NCI-H446 treated with DMSO at 0.1 percent for 48 hours (cell line): ENCODE measurements around the gene HSPA2.
"Not testable (repeated sequence)": the region's sequence is repeated elsewhere in the genome, so short reads cannot be mapped to it uniquely, and the experiment has no call there.

Experiments
- DNase-seq: peaks from one replicate; lab custom pipeline; 2025; lab: John Stamatoyannopoulos, UW

HSPA2 gene

GRCh38 chr14:64515053-64515452, 25.5 kb upstream of the HSPA2 start:
- DNase-seq = no peak

GRCh38 chr14:64516969-64517368, 23.6 kb upstream of the HSPA2 start:
- no peak for DNase-seq

- not testable (repeated sequence) for DNase-seq
These were observed 22.9 kb upstream of the HSPA2 start for GRCh38 chr14:64517667-64518066.

GRCh38 chr14:64518229-64518628, 22.3 kb upstream of the HSPA2 start:
- DNase-seq = no peak

GRCh38 chr14:64520699-64521098, 19.8 kb upstream of the HSPA2 start:
- no peak for DNase-seq

- DNase-seq = no peak
These were observed 17.8 kb upstream of the HSPA2 start for GRCh38 chr14:64522591-64523355.

- no peak for DNase-seq
These were observed 15.2 kb upstream of the HSPA2 start for GRCh38 chr14:64525354-64525753.

- no peak for DNase-seq
These were observed 9.0 kb upstream of the HSPA2 start for GRCh38 chr14:64531567-64531966.

GRCh38 chr14:64536488-64537245, 3.9 kb upstream of the HSPA2 start:
- DNase-seq = no peak

- DNase-seq = no peak
These were observed 875 bp downstream of the HSPA2 start for GRCh38 chr14:64541261-64541971.

GRCh38 chr14:64541972-64542835, 1.7 kb downstream of the HSPA2 start:
- no peak for DNase-seq

GRCh38 chr14:64542836-64543201, 2.3 kb downstream of the HSPA2 start:
- DNase-seq = no peak

GRCh38 chr14:64544607-64545312, 4.2 kb downstream of the HSPA2 start:
- DNase-seq = no peak

- DNase-seq = no peak
These were observed 8.5 kb downstream of the HSPA2 start for GRCh38 chr14:64549016-64549415.

GRCh38 chr14:64549791-64550620, 9.5 kb downstream of the HSPA2 start, which contains the start of gene PPP1R36:
PPP1R36 (plus strand) TSS chr14:64549961; CDS start chr14:64549998, 37 bp downstream.
- DNase-seq = no peak

GRCh38 chr14:64550621-64551333, 10.2 kb downstream of the HSPA2 start:
- no peak for DNase-seq

GRCh38 chr14:64554556-64554955, 14.0 kb downstream of the HSPA2 start:
- no peak for DNase-seq

- DNase-seq = no peak
These were observed 16.0 kb downstream of the HSPA2 start for GRCh38 chr14:64556526-64556925.

GRCh38 chr14:64558216-64558615, 17.7 kb downstream of the HSPA2 start:
- not testable (repeated sequence) for DNase-seq

GRCh38 chr14:64561631-64562030, 21.1 kb downstream of the HSPA2 start:
- DNase-seq = no peak
